HFFc6 (cell line): ENCODE data around the gene THSD4. TPM values are rescaled to one million over a fixed set of nuclear protein-coding genes. Genes with fewer than 3 reads are reported as not detected.

Experiments used
- DNase-seq: peaks from one replicate; pipeline ENCODE4 v3.0.0-alpha.2; 2018
- H3K27ac Mint-ChIP-seq: 2 replicates; pipeline ENCODE4 v1.8.0; 2020; ENCODE audit warnings: mild to moderate bottlenecking, mixed read lengths
- H3K27me3 Mint-ChIP-seq: 2 replicates; pipeline ENCODE4 v1.8.0; 2021; ENCODE audit warnings: mild to moderate bottlenecking, moderate library complexity, mixed read lengths; ENCODE audit not compliant: insufficient read depth
- H3K36me3 Mint-ChIP-seq: 2 replicates; pipeline ENCODE4 v1.8.0; 2021; ENCODE audit warnings: low read depth, mixed read lengths
- H3K4me1 Mint-ChIP-seq: 2 replicates; pipeline ENCODE4 v1.8.0; 2020; ENCODE audit warnings: low read depth, mixed read lengths
- H3K4me3 Mint-ChIP-seq: 2 replicates; pipeline ENCODE4 v1.8.0; 2020; ENCODE audit warnings: mild to moderate bottlenecking, moderate library complexity, mixed read lengths
- H3K9me3 Mint-ChIP-seq: 2 replicates; pipeline ENCODE4 v1.8.0; 2020; ENCODE audit warnings: mild to moderate bottlenecking, mixed read lengths
- CTCF ChIP-seq: fragments of 200-600 bp; sonication (generic); IDR thresholded peaks from 2 replicates; pipeline ENCODE4 v1.5.0; 2021; ENCODE audit warnings: antibody characterized with exemption, mild to moderate bottlenecking
- total RNA-seq, 6 experiments: library from RNA; stranded (reverse); fragmentation: NEBNext Ultra II Directional; extraction: Animal tissue kit (Norgen Biotek cat#: 25700); gene quantifications; 2 replicates in 1 of 6; 3 replicates in 5 of 6; pipeline ENCODE4 v1.2.3, GENCODE V29; 2021

THSD4 gene
- total RNA-seq, 6 experiments from 2014 or later: 32.7 to 39.1 (median 36.4) TPM

DNA sequence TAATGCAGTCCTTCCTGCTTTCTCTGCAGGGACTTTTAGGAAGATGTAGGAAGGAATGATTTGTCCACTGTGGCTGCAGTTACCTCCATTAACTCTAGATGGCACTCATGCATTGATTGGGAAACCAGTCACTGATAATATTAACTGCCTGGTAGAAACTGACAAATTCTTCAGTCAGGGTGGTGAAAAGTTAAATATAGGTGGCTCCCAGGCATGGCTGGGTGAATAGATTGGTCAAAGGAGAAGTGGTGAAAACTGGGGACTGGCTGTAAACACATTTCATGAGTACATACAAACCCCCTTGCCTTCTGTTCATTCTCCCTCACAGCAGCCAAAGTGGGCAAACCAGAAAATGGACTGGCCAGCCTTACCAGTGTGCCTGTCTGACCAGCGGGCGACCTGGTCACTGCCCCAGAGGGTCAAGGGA, 333.4 kb downstream of the THSD4 start:
- H3K9me3 Mint-ChIP-seq: no peaks in the 10 kb centered on the region
- peak overlapping the region; percentile 2; the same call in 1 of the 2 replicates for H3K27ac Mint-ChIP-seq
- DNase-seq: peak; percentile 67
- H3K4me1 Mint-ChIP-seq: no peaks in the 10 kb centered on the region
- no peaks in the 10 kb centered on the region; the same call in 1 of the 2 replicates for H3K27me3 Mint-ChIP-seq
- no peak overlapping the region for H3K4me3 Mint-ChIP-seq
- peak; percentile 91 for TF ChIP-seq CTCF
- H3K36me3 Mint-ChIP-seq: no peaks in the 10 kb centered on the region

DNA sequence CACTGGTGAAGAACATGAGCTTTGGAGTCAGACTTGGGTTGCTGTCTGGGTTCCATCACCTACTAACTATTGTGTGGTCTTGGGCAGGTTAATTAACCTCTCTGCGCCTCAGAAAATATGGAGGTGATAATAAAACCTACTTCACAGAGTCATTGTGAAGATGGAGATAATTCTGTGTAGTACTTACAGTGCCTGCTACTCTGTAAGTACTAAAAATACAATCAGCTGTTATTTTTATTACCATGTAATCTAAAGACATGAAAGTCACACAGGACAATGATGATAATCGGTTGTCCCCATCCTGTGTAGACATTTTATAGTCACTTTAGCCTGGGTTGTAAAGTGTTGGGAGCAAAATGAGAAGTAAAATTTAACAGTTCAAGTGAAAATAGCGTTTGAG, 334.1 kb downstream of the THSD4 start:
- Mint-ChIP-seq H3K27ac (no peak overlapping the region), H3K9me3 (no peaks in the 10 kb centered on the region), H3K4me1 (no peaks in the 10 kb centered on the region), H3K27me3 (no peaks in the 10 kb centered on the region; the same call in 1 of the 2 replicates), H3K36me3 (no peaks in the 10 kb centered on the region), H3K4me3 (no peak overlapping the region)
- no peak for DNase-seq
- no peak for TF ChIP-seq CTCF

- Mint-ChIP-seq H3K27me3 (no peaks in the 10 kb centered on the region; the same call in 1 of the 2 replicates), H3K36me3 (no peaks in the 10 kb centered on the region), H3K9me3 (no peaks in the 10 kb centered on the region), H3K4me1 (no peaks in the 10 kb centered on the region), H3K4me3 (no peak overlapping the region), H3K27ac (no peak overlapping the region)
- no peak for TF ChIP-seq CTCF
- DNase-seq: no peak
Measured at GRCh38 chr15:71449956-71450355, 334.7 kb downstream of the THSD4 start.

- Mint-ChIP-seq H3K9me3 (no peaks in the 10 kb centered on the region), H3K27ac (no peak overlapping the region), H3K36me3 (no peaks in the 10 kb centered on the region), H3K4me3 (no peak overlapping the region), H3K27me3 (peaks cover 1% of the 10 kb centered on the region; the same call in 1 of the 2 replicates), H3K4me1 (no peaks in the 10 kb centered on the region)
- no peak for DNase-seq
- no peak for TF ChIP-seq CTCF
Measured at GRCh38 chr15:71451130-71451529, 335.9 kb downstream of the THSD4 start.

DNA sequence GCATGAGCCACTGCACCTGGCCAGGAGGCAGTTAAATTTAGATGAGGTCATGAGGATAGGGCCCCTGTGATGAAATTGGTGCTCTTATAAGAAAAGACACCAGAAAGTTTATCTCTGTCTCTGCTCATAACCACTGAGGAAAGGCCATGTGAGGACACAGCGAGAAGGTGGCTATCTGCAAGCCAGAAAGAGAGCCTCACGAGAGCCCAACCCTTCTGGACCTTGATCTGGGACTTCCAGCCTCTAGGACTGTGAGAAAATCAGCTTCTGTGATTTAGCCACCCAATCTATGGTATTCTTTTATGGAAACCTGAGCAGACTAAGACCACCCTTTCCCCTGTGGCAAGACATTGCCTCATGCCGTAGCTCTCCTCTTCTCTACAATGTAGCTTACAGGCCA, 337.6 kb downstream of the THSD4 start:
- no peak for TF ChIP-seq CTCF
- Mint-ChIP-seq H3K36me3 (no peaks in the 10 kb centered on the region), H3K4me3 (no peak overlapping the region), H3K4me1 (no peaks in the 10 kb centered on the region), H3K27me3 (peaks cover 4% of the 10 kb centered on the region), H3K9me3 (no peaks in the 10 kb centered on the region), H3K27ac (no peak overlapping the region)
- DNase-seq: no peak

GRCh38 chr15:71454462-71454996, 339.3 kb downstream of the THSD4 start:
- H3K4me3 Mint-ChIP-seq: no peak overlapping the region
- no peaks in the 10 kb centered on the region for H3K4me1 Mint-ChIP-seq
- DNase-seq: no peak
- H3K36me3 Mint-ChIP-seq: no peaks in the 10 kb centered on the region
- H3K9me3 Mint-ChIP-seq: no peaks in the 10 kb centered on the region
- peaks cover 4% of the 10 kb centered on the region for H3K27me3 Mint-ChIP-seq
- H3K27ac Mint-ChIP-seq: no peak overlapping the region
- no peak for TF ChIP-seq CTCF
